Large intestine (tissue), 3 donors: ENCODE data around the gene SMIM21. TPM values are rescaled to one million over a fixed set of nuclear protein-coding genes. Genes with fewer than 3 reads are reported as not detected.

Experiments used
- DNase-seq, 2 donors: peaks; one replicate each; pipeline versions ENCODE4 v3.0.0 to v3.0.0-alpha.2; 2013
- H3K27ac ChIP-seq: one replicate; pipeline ENCODE4 v1.5.1; 2013; ENCODE audit warnings: low read length
- H3K27me3 ChIP-seq: 2 replicates; pipeline ENCODE4 v1.6.1; 2013; ENCODE audit warnings: low read length; ENCODE audit not compliant: control insufficient read depth, insufficient read depth
- H3K36me3 ChIP-seq: 2 replicates; pipeline ENCODE4 v1.6.1; 2013; ENCODE audit warnings: low read length; ENCODE audit not compliant: control insufficient read depth, insufficient read depth
- H3K4me1 ChIP-seq: one replicate; pipeline ENCODE4 v1.6.1; 2013; ENCODE audit warnings: low read length; ENCODE audit not compliant: control insufficient read depth, insufficient read depth
- H3K4me3 ChIP-seq: one replicate; pipeline ENCODE4 v1.5.1; 2013; ENCODE audit warnings: low read length
- H3K9me3 ChIP-seq: one replicate; pipeline ENCODE4 v1.6.1; 2013; ENCODE audit warnings: mild to moderate bottlenecking, low read depth, low read length, moderate library complexity; ENCODE audit not compliant: control insufficient read depth
- WGBS: methylation state at CpG from one replicate; pipeline ENCODE4 v1.1.5; 2013; ENCODE audit warnings: low lambda C conversion rate; ENCODE audit not compliant: insufficient coverage; 5-methylcytosine and 5-hydroxymethylcytosine counted together
- polyA plus RNA-seq: library from polyadenylated mRNA; unstranded; fragments of 120-200 nt; gene quantifications from one replicate; pipeline ENCODE4 v1.2.1, GENCODE V29; 2013

Gene SMIM21
- polyA plus RNA-seq, 1 donor = not detected

DNA sequence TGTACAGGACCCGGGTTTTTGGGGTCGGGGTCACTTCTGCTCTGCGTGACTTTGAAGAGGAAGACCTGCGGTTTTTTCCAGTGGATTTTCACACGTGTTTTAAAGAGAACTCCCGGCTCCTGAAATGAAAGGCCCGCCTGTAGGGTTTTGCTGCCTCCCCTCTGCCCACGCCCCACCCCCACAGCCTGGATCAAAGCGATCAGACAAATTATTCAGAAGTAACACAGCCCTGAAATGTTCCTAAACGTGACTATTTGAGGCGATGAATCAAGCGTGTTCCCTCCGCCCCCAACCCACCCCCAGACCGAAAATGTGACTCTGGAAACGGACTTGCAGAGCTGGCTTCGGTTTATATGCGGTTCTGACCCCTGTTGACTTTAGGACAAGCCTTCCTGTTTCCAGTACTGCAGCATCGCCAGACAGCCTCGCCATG, 28.7 kb upstream of the SMIM21 start:
- WGBS = 0% methylated on average over 1 of the region's 19 CpGs

DNA sequence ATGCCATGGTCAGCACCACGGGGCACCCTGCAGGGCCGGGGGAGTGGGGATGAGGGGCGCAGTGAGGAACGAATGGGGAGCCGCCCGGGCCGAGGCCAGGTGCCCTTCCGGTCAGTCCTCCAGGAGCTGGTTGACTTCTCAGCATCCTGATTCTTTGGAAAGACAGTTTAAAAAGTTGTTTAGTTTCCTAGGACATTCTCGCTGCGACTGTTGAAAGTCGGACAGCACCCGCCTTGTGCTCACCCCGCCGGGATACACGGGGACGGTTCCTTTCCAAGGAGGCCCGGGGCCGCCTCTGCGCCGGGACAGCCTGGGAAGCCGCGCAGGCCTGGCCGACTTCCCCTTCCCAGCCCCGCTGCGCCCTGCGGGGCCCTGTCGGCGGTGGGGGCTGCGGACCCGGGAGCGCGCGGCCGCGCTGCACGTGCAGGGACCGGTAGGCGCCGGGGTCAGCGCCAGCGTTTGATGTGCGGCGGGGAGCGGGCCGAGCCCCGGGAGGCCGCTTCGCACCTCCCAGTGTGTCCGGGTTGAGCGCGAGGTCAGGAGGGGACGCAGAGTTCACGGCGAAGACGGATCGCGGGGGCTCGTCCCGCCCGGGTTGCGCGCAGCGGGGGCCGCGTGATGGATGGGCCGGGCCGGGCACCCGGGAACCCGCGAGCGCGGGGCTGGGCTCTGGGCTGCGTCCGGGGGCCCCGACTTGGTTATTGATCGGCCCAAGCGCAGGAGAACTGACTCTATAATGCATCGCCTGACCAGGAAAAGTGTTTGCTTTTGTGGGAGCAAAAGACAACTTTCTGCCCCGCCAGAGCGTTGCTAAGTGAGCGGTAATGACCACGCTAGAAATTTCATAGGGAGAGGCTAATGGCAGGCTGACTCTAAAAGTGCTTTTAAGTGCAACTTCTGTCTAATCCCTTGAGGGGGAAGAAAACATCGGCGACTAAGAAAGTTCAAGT, 28.0 kb upstream of the SMIM21 start:
- peaks cover 19% of the 10 kb centered on the region for H3K27me3 ChIP-seq
- H3K4me1 ChIP-seq = peaks cover 6% of the 10 kb centered on the region
- WGBS = no CpG with 5 or more reads among the region's 84 CpGs
- no peaks in the 10 kb centered on the region for H3K36me3 ChIP-seq
- peak; percentile 31 to 57 for DNase-seq
- peaks cover 3% of the 10 kb centered on the region for H3K9me3 ChIP-seq
- H3K4me3 ChIP-seq = peak overlapping the region; percentile 27
- no peak overlapping the region for H3K27ac ChIP-seq

More for the DNA sequence above, 28.7 kb upstream of the SMIM21 start:
- Histone ChIP-seq H3K27ac (no peak overlapping the region), H3K36me3 (no peaks in the 10 kb centered on the region), H3K27me3 (peaks cover 19% of the 10 kb centered on the region), H3K4me1 (peaks cover 6% of the 10 kb centered on the region), H3K9me3 (peaks cover 3% of the 10 kb centered on the region), H3K4me3 (peak overlapping the region; percentile 27)
- peak in 1 of 2 donors; percentile 17 for DNase-seq

DNA sequence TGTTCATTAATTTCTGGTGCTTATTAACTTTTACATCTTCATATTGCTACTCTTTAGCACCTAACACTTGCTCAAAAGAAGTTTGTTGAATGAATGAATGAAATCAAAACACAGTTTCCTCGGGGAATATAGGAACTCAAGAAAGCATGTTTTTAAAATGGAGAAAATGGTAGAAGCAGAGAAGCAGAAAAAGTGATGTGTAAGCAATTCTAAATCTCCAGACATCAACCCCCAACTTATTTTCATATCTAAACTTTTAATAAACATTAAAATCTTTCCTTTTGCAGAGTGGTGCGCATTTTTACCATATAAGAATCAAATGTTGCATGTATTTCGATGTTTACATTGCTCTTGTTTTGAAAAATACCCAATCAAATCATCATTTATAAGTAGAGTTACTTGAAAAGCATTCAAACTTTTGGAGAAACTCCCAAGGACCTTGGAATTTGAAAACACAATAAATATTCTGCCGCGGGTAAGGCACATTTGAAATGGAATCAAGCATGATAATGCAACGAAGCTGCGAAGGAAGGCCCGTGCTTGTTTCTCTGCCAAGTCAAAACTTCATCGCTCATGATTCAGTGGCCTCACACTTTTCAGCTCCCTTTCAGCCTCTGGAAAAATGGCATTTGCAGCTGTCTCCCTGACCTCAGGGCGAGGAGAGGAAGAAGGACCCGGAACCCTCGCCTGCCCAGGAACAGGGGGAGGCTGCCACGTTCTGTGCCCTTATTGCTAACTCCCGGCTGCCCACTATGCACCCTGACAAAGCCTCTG, 26.7 kb upstream of the SMIM21 start:
- Histone ChIP-seq H3K36me3 (no peaks in the 10 kb centered on the region), H3K4me1 (peaks cover 6% of the 10 kb centered on the region), H3K4me3 (no peak overlapping the region), H3K27me3 (peaks cover 19% of the 10 kb centered on the region), H3K9me3 (peaks cover 3% of the 10 kb centered on the region), H3K27ac (no peak overlapping the region)
- 83% methylated on average over 3 of the region's 14 CpGs for WGBS
- DNase-seq = no peak

DNA sequence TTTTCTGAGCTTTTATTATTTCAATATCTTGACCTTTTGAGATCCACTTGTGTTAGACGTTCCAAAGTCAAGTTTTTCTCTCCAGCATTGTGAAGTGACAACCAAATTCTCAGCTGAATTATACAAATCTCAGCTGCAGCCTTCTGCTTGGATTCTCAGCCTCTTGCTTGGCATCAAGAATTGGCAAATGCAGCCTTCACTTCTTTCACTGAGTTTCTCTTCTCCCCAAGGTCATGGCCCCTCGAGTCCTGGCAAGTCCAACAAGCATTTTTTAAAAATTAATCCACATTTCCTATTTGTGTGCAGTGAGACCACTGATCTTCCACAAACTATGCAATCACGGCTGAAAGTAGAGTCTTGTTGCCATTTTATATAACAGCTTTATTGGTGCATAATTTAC, 23.4 kb upstream of the SMIM21 start:
- H3K36me3 ChIP-seq = no peaks in the 10 kb centered on the region
- H3K4me1 ChIP-seq = peaks cover under 1% of the 10 kb centered on the region
- H3K9me3 ChIP-seq = no peaks in the 10 kb centered on the region
- 73% methylated on average over 3 of the region's 3 CpGs for WGBS
- peaks cover 13% of the 10 kb centered on the region for H3K27me3 ChIP-seq
- no peak overlapping the region for H3K27ac ChIP-seq
- H3K4me3 ChIP-seq = no peak overlapping the region
- no peak for DNase-seq

DNA sequence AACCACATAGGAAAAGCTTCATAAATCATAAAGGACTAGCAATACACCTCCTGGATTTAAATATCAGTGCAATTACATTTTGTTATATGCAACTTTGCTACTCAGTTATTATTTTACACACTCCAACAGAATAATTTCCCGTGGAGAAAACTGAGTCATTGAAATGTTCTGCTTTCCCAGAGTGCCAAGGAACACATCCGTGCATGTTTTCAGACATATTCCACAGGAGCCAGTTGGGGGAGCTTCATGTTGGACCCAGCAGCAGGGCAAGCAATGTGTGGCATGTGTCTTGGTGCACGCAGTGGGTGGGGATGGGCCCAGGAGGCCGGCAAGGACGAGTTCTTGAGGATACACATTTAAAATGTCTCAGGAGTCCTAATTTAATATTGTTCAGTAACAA, 14.4 kb upstream of the SMIM21 start:
- Histone ChIP-seq H3K27me3 (peaks cover 10% of the 10 kb centered on the region), H3K4me1 (no peaks in the 10 kb centered on the region), H3K4me3 (no peak overlapping the region), H3K36me3 (no peaks in the 10 kb centered on the region), H3K27ac (no peak overlapping the region), H3K9me3 (no peaks in the 10 kb centered on the region)
- WGBS = no CpG with 5 or more reads among the region's 5 CpGs
- DNase-seq = no peak

DNA sequence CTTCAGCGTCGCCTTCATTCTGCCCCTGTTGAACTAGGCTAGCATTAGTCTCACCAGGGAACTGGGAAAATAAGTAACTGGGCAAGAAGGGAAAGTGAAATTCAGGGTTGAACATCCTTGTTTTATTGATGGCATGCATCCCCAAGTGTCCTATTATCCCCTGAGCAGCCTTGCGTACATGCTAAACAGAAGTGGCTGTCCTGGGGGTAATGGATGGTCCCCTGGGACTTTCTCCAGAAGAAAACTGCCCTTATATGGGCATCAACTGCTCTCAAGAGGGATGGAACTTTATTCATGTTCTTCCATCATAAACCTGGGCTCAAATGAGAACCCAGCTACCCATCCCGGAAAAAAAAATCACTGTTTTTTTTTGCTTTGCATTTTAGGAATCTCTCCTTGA, 11.8 kb upstream of the SMIM21 start:
- H3K27me3 ChIP-seq = peaks cover 9% of the 10 kb centered on the region
- no peaks in the 10 kb centered on the region for H3K36me3 ChIP-seq
- DNase-seq = no peak
- H3K4me3 ChIP-seq = no peak overlapping the region
- no peak overlapping the region for H3K27ac ChIP-seq
- no peaks in the 10 kb centered on the region for H3K4me1 ChIP-seq
- no peaks in the 10 kb centered on the region for H3K9me3 ChIP-seq
- no CpG with 5 or more reads among the region's 4 CpGs for WGBS

DNA sequence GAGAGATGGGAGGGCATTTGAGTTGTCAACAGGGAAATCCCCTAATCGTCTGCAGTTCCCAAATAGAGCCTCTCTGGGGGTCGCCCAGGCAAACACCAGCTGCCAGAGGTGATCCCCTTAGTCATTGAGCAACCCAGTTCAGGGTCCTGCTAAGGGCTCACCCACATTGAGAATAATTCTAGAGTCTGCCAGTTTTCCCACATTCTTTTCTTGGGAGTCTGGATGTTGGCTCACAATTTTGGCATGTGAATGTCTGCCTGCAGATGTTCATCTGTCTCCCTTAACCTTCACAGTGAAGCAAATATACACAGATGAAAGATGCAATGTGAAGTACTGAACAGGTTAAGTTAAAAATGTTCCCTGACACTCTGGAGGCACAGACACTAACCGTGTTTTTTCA, 11.4 kb upstream of the SMIM21 start:
- Histone ChIP-seq H3K4me3 (no peak overlapping the region), H3K9me3 (no peaks in the 10 kb centered on the region), H3K4me1 (no peaks in the 10 kb centered on the region), H3K36me3 (no peaks in the 10 kb centered on the region), H3K27ac (no peak overlapping the region), H3K27me3 (peaks cover 10% of the 10 kb centered on the region)
- DNase-seq = no peak
- WGBS = no CpG with 5 or more reads among the region's 3 CpGs

DNA sequence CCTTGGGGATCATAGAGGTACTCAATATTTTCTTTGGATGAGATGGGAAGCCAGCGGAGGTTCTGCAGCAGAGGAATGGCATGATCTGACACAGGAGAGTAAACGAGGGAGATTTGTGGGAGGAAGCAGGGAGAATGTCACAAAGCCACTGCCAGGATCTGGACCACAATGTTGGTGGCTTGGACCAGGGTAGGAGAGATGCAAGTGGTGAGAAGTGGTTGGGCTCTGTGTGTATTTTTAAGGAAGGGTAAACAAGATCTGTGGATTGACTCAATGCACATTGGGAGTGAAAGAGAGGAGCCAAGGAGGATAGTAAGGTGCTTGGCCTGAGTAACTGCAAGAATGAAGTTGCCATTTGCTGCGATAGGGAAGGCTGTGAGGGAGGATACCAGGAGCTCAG, 10.5 kb upstream of the SMIM21 start:
- no peaks in the 10 kb centered on the region for H3K9me3 ChIP-seq
- no CpG with 5 or more reads among the region's 3 CpGs for WGBS
- no peak overlapping the region for H3K4me3 ChIP-seq
- DNase-seq = no peak
- H3K27ac ChIP-seq = no peak overlapping the region
- no peaks in the 10 kb centered on the region for H3K36me3 ChIP-seq
- peaks cover 11% of the 10 kb centered on the region for H3K27me3 ChIP-seq
- no peaks in the 10 kb centered on the region for H3K4me1 ChIP-seq

DNA sequence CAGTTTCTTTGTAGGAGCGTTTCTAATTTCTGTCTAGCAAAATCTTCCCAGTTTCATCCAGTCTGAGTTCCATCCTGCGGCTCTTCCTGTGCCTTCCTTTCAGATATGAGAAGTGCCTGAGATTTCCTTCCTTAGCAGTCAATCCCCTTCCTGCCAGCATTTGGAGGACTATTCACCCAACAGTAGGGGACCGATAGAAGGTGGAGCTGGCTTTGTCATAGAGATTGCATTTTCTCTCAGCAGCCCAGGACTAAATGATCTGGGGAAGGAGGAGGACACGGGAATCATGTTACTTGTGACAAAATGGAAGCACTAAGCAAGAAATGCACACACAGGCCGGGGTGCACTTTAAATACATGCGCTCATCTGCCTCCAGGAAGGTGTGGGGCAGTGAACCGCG, 5.6 kb upstream of the SMIM21 start:
- no peak for DNase-seq
- Histone ChIP-seq H3K27ac (no peak overlapping the region), H3K4me3 (no peak overlapping the region), H3K9me3 (no peaks in the 10 kb centered on the region), H3K4me1 (no peaks in the 10 kb centered on the region), H3K36me3 (no peaks in the 10 kb centered on the region), H3K27me3 (peaks cover 7% of the 10 kb centered on the region)
- WGBS = 93% methylated on average over 5 of the region's 8 CpGs

DNA sequence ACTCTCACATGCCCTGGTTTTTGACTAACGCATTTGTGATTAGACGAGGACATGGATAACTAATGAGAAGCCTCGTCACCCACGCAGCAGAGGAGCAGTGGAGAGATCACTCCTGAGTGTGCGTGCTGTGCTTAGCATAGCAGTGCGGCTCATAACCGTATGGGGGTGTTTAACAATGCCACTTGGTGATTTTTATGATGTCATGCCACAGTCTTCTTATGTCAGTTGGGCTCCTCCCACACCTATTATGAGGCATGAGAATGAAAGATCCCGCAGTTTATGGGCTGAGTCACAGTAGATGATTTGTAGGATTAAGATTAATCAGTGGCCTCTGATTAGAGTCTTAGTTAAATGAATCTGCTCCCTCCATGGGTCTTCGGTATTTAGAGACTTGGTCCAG, 2.5 kb upstream of the SMIM21 start:
- no CpG with 5 or more reads among the region's 9 CpGs for WGBS
- no peaks in the 10 kb centered on the region for H3K4me1 ChIP-seq
- H3K4me3 ChIP-seq = no peak overlapping the region
- H3K9me3 ChIP-seq = no peaks in the 10 kb centered on the region
- DNase-seq = no peak
- H3K36me3 ChIP-seq = no peaks in the 10 kb centered on the region
- peaks cover 5% of the 10 kb centered on the region for H3K27me3 ChIP-seq
- H3K27ac ChIP-seq = no peak overlapping the region
